Measurements from ENCODE around the gene NDUFA8.

Gene NDUFA8

GRCh38 chr9:122099271-122099869 is 60.2 kb downstream of the NDUFA8 start:
- peak; percentile 67 to 75 for DNase-seq (ENCODE audit: low read depth in 2 of 2)

DNA sequence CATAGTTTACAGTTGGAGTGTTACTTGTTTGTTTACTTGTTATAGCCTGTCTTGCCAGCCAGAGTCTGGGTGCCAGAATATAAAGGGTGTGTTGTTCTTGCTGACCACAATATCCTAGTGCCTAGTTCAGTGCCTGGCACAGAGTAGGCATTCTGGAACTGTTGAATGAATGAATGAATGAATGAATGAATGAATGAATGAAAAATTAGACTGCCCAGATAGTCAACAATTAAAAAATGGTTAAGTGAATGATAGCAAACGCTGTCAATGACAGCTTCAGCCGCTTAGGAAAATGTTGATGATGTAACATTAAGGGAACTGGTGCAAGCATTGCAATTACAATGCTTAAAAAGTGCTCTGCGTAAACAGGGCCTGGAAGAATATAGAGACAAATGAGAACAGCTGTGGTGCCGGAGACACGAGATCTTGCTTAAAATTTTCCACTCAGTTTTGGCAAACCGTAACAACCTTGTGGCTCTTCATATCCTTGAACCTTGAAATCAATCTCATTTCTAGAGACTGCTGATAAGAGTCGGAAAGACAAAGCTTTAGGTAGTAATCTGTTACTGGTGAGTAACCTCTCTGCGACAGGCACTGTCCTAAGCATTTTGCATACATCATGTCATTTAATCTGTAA is 61.8 kb downstream of the NDUFA8 start:
- DNase-seq (ENCODE audit: low read depth in 2 of 2) = no peak

DNA sequence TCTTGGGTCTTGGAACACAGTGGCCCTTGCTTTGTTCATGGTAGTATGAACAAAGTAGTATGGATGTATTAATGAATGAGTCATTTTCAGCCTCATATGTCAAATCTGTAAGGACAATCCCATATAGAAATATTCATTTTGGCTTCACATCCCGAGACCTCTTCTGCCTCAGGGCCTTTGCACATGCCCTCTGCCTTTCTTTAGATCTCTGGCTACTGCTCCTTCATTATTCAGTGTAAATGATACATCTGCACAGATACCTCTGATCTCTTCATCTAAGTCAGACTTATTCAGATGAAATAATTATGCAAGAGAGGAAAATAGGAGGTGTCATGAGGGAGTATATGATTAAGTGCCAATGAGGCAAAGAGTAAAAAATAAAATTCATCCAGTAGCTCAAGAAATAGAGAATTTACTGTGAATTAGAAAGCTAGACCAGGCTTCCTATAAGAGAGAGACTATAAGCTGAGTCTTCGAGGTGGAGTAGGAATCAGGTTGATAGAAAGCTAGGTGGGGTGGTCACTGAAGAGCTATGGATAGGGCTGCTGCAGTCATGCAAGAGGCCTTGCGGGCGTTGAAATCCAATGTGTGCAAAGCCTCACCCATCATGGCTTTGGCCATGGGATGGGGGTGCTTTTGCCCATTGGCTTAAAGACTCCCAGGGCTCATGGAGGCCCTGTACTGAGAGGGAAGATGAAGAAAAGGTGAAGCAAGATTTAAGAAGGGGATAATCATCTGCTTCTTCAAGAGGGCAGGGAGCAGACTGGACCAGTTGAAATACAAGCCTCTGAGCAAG is 62.8 kb downstream of the NDUFA8 start:
- DNase-seq (ENCODE audit: low read depth in 2 of 2) = no peak

DNA sequence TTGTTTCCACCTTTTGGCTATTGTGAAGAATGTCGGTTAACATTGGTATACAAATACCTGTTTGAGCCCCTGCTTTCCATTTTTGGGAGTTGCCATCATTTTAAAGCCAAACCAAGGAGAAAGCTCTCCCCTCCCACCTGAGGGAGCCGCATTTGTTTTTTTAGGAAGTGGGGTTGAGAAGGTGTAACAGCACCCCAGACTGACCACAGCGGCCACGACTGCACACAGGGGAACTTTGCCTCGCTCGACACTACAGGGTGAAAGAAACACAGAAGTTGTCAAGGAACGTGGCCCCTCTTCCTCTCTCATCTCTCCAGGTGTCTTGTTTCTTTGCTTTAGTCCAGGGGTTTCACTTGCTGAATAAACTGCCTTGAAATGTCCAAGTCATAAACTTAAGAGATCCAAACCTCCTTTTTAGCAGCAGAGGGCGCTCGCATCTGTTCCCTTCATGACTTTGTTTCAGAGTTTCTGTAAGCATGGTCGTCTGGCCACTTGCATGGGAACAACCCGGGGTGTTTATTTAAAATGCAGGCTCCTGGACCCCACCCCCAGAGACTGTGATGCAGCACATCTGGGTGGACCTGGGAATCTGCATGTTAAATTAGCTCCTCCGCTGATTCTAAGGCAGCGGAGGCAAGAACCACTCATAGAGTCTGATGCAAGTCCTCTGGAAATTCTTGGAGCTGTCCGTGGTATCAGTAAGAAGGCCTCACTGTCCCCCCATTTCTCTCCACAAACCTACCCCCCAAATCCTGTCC is 64.4 kb downstream of the NDUFA8 start:
- peak; percentile 22 to 34 for DNase-seq (ENCODE audit: low read depth in 2 of 2)

All from activated CD4-positive, alpha-beta T cell treated with anti-CD3 and anti-CD28 coated beads for 24 hours (primary cell).